Measurements from ENCODE around the gene EMD. TPM values are rescaled to one million over a fixed set of nuclear protein-coding genes. Genes with fewer than 3 reads are reported as not detected.

The EMD gene
- total and polyA plus RNA-seq, 2 of the 13 experiments (the other 11 are each of a cell fraction or from before 2014, with no cell fraction given) = 14.5 to 14.9 TPM

GRCh38 chrX:154369449-154370299 lies 9.4 kb upstream of the EMD start:
- FAIRE-seq (peak; percentile 37), ATAC-seq (peak; percentile 32), DNase-seq (ENCODE audit: low spot score) (peak; percentile 87)
- peak overlapping the region; percentile 77 for H3K27ac ChIP-seq (ENCODE audit: extremely low read length, insufficient read depth, low read length)
- H3K36me3 ChIP-seq (replicated peaks in 1 of 2; ENCODE audit: control insufficient read depth in 1 of 2, insufficient read depth in 2 of 2, low read length in 2 of 2) = peaks cover 7 to 15% of the 10 kb centered on the region in 2 experiments; a peak in 4 of 5 replicates
- peak overlapping the region; percentile 87 for H3K9ac ChIP-seq (ENCODE audit: insufficient read depth, low read depth, low read length)
- no peak overlapping the region for H2AFZ ChIP-seq (ENCODE audit: low read length)
- ChIA-PET POLR2A (interaction anchor here (0.6 to 3.0 kb wide), 12 partner anchors 9 to 172 kb away, joined by 3 to 17 read pairs (median 4); partner anchors contain the start of genes EMD, RPL10 and SLC10A3), CTCF (ENCODE audit: low intra/inter-chr PET ratio, low total read pairs) (no interaction called here)
- TSS peak; percentile 79 for BruUV-seq (replicated peaks)
- peaks cover 22% of the 10 kb centered on the region for H3K79me2 ChIP-seq (ENCODE audit: insufficient read depth, low read length)
- H3K4me2 ChIP-seq (ENCODE audit: low read depth, low read length) = peak overlapping the region; percentile 92
- peaks cover 7% of the 10 kb centered on the region; the same call in 1 of the 2 replicates for H4K20me1 ChIP-seq (ENCODE audit: insufficient read depth, low read length)
- no peaks in the 10 kb centered on the region for H3K9me3 ChIP-seq (ENCODE audit: low read length)
- peaks cover 37% of the 10 kb centered on the region for H3K4me1 ChIP-seq (ENCODE audit: insufficient read depth, low read length)
- in situ Hi-C loops (cut with HindIII; ENCODE audit: extremely low pct_ligation_motif_present, low pct_unique_long_range_greater_than_20kb) (no loop called here), intact Hi-C loops (cut with micrococcal nuclease; ENCODE audit: unreplicated experiment) (no loop called here)
- H3K27me3 ChIP-seq (ENCODE audit: control insufficient read depth in 1 of 2, insufficient read depth in 2 of 2, low read length in 2 of 2) = no peaks in the 10 kb centered on the region
- 0% methylated on average over 2 of the region's 13 CpGs for WGBS (ENCODE audit: low lambda C conversion rate)
- H3K4me3 ChIP-seq (replicated peaks in 1 of 3; ENCODE audit: insufficient read depth in 1 of 3, low read depth in 2 of 3, low read length in 3 of 3) = peak overlapping the region; percentile 65 to 92 (median 80); a peak in 5 of 6 replicates
- no peak for TF ChIP-seq FOXM1 (CRISPR knock-in tag; IDR thresholded peaks at IDR 0.05)
- no peak for TF ChIP-seq ZBTB20 (CRISPR knock-in tag; IDR thresholded peaks at IDR 0.05; ENCODE audit: borderline replicate concordance, low read depth)
- TF ChIP-seq ZNF746 (CRISPR knock-in tag; IDR thresholded peaks at IDR 0.05) = peak; percentile 89
- TF ChIP-seq SAP130 (CRISPR knock-in tag; IDR thresholded peaks at IDR 0.05; ENCODE audit: low read depth) = peak; percentile 54; the same call in 1 of the 2 replicates
- TF ChIP-seq ZNF343 (CRISPR knock-in tag; IDR thresholded peaks at IDR 0.05) = no peak
- TF ChIP-seq HCFC1 (IDR thresholded peaks at IDR 0.05; ENCODE audit: low read depth, low read length) = no peak
- peak; percentile 29; the same call in 1 of the 2 replicates for TF ChIP-seq ZNF430 (CRISPR knock-in tag; IDR thresholded peaks at IDR 0.05)
- TF ChIP-seq ZNF605 (CRISPR knock-in tag; IDR thresholded peaks at IDR 0.05) = 0 out of 2 replicates have a peak, but pooled peaks have one; percentile 23
- peak; percentile 77 for TF ChIP-seq GABPB1 (CRISPR knock-in tag; IDR thresholded peaks at IDR 0.05)
- TF ChIP-seq, protein P1, sequence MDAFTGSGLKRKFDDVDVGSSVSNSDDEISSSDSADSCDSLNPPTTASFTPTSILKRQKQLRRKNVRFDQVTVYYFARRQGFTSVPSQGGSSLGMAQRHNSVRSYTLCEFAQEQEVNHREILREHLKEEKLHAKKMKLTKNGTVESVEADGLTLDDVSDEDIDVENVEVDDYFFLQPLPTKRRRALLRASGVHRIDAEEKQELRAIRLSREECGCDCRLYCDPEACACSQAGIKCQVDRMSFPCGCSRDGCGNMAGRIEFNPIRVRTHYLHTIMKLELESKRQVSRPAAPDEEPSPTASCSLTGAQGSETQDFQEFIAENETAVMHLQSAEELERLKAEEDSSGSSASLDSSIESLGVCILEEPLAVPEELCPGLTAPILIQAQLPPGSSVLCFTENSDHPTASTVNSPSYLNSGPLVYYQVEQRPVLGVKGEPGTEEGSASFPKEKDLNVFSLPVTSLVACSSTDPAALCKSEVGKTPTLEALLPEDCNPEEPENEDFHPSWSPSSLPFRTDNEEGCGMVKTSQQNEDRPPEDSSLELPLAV (CRISPR knock-in tag; conservative IDR thresholded peaks at IDR 0.05; ENCODE audit: low read depth) = no peak
- TF ChIP-seq PATZ1 (CRISPR knock-in tag; IDR thresholded peaks at IDR 0.05) = peak; percentile 95
- TF ChIP-seq, protein P2, sequence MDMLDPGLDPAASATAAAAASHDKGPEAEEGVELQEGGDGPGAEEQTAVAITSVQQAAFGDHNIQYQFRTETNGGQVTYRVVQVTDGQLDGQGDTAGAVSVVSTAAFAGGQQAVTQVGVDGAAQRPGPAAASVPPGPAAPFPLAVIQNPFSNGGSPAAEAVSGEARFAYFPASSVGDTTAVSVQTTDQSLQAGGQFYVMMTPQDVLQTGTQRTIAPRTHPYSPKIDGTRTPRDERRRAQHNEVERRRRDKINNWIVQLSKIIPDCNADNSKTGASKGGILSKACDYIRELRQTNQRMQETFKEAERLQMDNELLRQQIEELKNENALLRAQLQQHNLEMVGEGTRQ (IDR thresholded peaks at IDR 0.05; ENCODE audit: low read depth, low read length) = no peak
- TF ChIP-seq, protein P2 (CRISPR knock-in tag; IDR thresholded peaks at IDR 0.05; ENCODE audit: borderline replicate concordance) = peak; percentile 81; the same call in 1 of the 2 replicates
- TF ChIP-seq NAIF1 (CRISPR knock-in tag; IDR thresholded peaks at IDR 0.05; ENCODE audit: borderline replicate concordance) = no peak
